ENCODE results near the gene CARD10.

- no peak for TF ChIP-seq CTCF (IDR thresholded peaks at IDR 0.05)
- TF ChIP-seq POLR2AphosphoS5 (IDR thresholded peaks at IDR 0.05), result no peak
- TF ChIP-seq POLR2A (IDR thresholded peaks at IDR 0.05), result no peak
Observed at GRCh38 chr22:37474447-37475090, 44.6 kb downstream of the CARD10 start.
